ENCODE data around the gene ZDHHC14.

GRCh38 chr6:157546321-157546720, 165.3 kb downstream of the ZDHHC14 start:
- TF ChIP-seq CTCF (IDR thresholded peaks at IDR 0.05; ENCODE audit: low read length) (no peak), EZH2 (optimal IDR thresholded peaks at IDR 0.05; ENCODE audit: low read depth, low read length) (no peak), EZH2phosphoT487 (IDR thresholded peaks at IDR 0.05; ENCODE audit: low read length) (no peak)
